ENCODE data around the gene OGDHL.

Gene OGDHL

GRCh38 chr10:49751216-49751615 lies 10.9 kb downstream of the OGDHL start:
- Histone ChIP-seq H3K4me3 (ENCODE audit: low read length) (no peak overlapping the region), H3K9me3 (ENCODE audit: low read length) (no peaks in the 10 kb centered on the region), H2AFZ (ENCODE audit: low read depth, low read length) (no peak overlapping the region), H3K4me1 (ENCODE audit: insufficient read depth, low read length) (no peaks in the 10 kb centered on the region), H3K27me3 (ENCODE audit: insufficient read depth, low read length) (no peaks in the 10 kb centered on the region), H3K36me3 (ENCODE audit: insufficient read depth, low read length) (no peaks in the 10 kb centered on the region)

- no peaks in the 10 kb centered on the region for H3K36me3 ChIP-seq (ENCODE audit: insufficient read depth, low read length)
- no peaks in the 10 kb centered on the region for H3K27me3 ChIP-seq (ENCODE audit: insufficient read depth, low read length)
- H3K4me3 ChIP-seq (ENCODE audit: low read length) = no peak overlapping the region
- no peaks in the 10 kb centered on the region for H3K9me3 ChIP-seq (ENCODE audit: low read length)
- no peak overlapping the region for H2AFZ ChIP-seq (ENCODE audit: low read depth, low read length)
- H3K4me1 ChIP-seq (ENCODE audit: insufficient read depth, low read length) = no peaks in the 10 kb centered on the region
These were observed 11.6 kb downstream of the OGDHL start for GRCh38 chr10:49750546-49750945.

GRCh38 chr10:49749556-49750491 lies 12.3 kb downstream of the OGDHL start:
- H2AFZ ChIP-seq (ENCODE audit: low read depth, low read length) = no peak overlapping the region
- H3K36me3 ChIP-seq (ENCODE audit: insufficient read depth, low read length) = no peaks in the 10 kb centered on the region
- H3K4me3 ChIP-seq (ENCODE audit: low read length) = no peak overlapping the region
- no peaks in the 10 kb centered on the region for H3K27me3 ChIP-seq (ENCODE audit: insufficient read depth, low read length)
- H3K9me3 ChIP-seq (ENCODE audit: low read length) = no peaks in the 10 kb centered on the region
- H3K4me1 ChIP-seq (ENCODE audit: insufficient read depth, low read length) = no peaks in the 10 kb centered on the region

GRCh38 chr10:49749144-49749543 lies 13.0 kb downstream of the OGDHL start:
- no peaks in the 10 kb centered on the region for H3K4me1 ChIP-seq (ENCODE audit: insufficient read depth, low read length)
- no peaks in the 10 kb centered on the region for H3K36me3 ChIP-seq (ENCODE audit: insufficient read depth, low read length)
- no peaks in the 10 kb centered on the region for H3K9me3 ChIP-seq (ENCODE audit: low read length)
- H2AFZ ChIP-seq (ENCODE audit: low read depth, low read length) = no peak overlapping the region
- no peaks in the 10 kb centered on the region for H3K27me3 ChIP-seq (ENCODE audit: insufficient read depth, low read length)
- no peak overlapping the region for H3K4me3 ChIP-seq (ENCODE audit: low read length)

GRCh38 chr10:49748006-49748405 lies 14.1 kb downstream of the OGDHL start:
- Histone ChIP-seq H3K36me3 (ENCODE audit: insufficient read depth, low read length) (no peaks in the 10 kb centered on the region), H3K27me3 (ENCODE audit: insufficient read depth, low read length) (no peaks in the 10 kb centered on the region), H3K9me3 (ENCODE audit: low read length) (no peaks in the 10 kb centered on the region), H2AFZ (ENCODE audit: low read depth, low read length) (no peak overlapping the region), H3K4me1 (ENCODE audit: insufficient read depth, low read length) (no peaks in the 10 kb centered on the region), H3K4me3 (ENCODE audit: low read length) (no peak overlapping the region)

- Histone ChIP-seq H3K4me1 (ENCODE audit: insufficient read depth, low read length) (no peaks in the 10 kb centered on the region), H3K36me3 (ENCODE audit: insufficient read depth, low read length) (no peaks in the 10 kb centered on the region), H3K9me3 (ENCODE audit: low read length) (no peaks in the 10 kb centered on the region)
These were observed 14.8 kb downstream of the OGDHL start for GRCh38 chr10:49747303-49747646.

GRCh38 chr10:49746626-49747302 lies 15.4 kb downstream of the OGDHL start:
- Histone ChIP-seq H3K4me1 (ENCODE audit: insufficient read depth, low read length) (no peaks in the 10 kb centered on the region), H3K36me3 (ENCODE audit: insufficient read depth, low read length) (no peaks in the 10 kb centered on the region), H2AFZ (ENCODE audit: low read depth, low read length) (no peak overlapping the region), H3K27me3 (ENCODE audit: insufficient read depth, low read length) (no peaks in the 10 kb centered on the region), H3K4me3 (ENCODE audit: low read length) (no peak overlapping the region), H3K9me3 (ENCODE audit: low read length) (no peaks in the 10 kb centered on the region)

More at GRCh38 chr10:49747303-49747646, 14.8 kb downstream of the OGDHL start:
- Histone ChIP-seq H2AFZ (ENCODE audit: low read depth, low read length) (no peak overlapping the region), H3K4me3 (ENCODE audit: low read length) (no peak overlapping the region), H3K27me3 (ENCODE audit: insufficient read depth, low read length) (no peaks in the 10 kb centered on the region)

GRCh38 chr10:49745756-49746155 lies 16.4 kb downstream of the OGDHL start:
- no peak overlapping the region for H3K4me3 ChIP-seq (ENCODE audit: low read length)
- no peaks in the 10 kb centered on the region for H3K27me3 ChIP-seq (ENCODE audit: insufficient read depth, low read length)
- no peaks in the 10 kb centered on the region for H3K9me3 ChIP-seq (ENCODE audit: low read length)
- no peaks in the 10 kb centered on the region for H3K36me3 ChIP-seq (ENCODE audit: insufficient read depth, low read length)
- H2AFZ ChIP-seq (ENCODE audit: low read depth, low read length) = no peak overlapping the region
- no peaks in the 10 kb centered on the region for H3K4me1 ChIP-seq (ENCODE audit: insufficient read depth, low read length)

GRCh38 chr10:49744924-49745605 lies 17.1 kb downstream of the OGDHL start:
- Histone ChIP-seq H2AFZ (ENCODE audit: low read depth, low read length) (no peak overlapping the region), H3K4me3 (ENCODE audit: low read length) (no peak overlapping the region), H3K36me3 (ENCODE audit: insufficient read depth, low read length) (no peaks in the 10 kb centered on the region), H3K9me3 (ENCODE audit: low read length) (no peaks in the 10 kb centered on the region), H3K4me1 (ENCODE audit: insufficient read depth, low read length) (no peaks in the 10 kb centered on the region), H3K27me3 (ENCODE audit: insufficient read depth, low read length) (no peaks in the 10 kb centered on the region)

GRCh38 chr10:49744091-49744685 lies 17.9 kb downstream of the OGDHL start:
- no peaks in the 10 kb centered on the region for H3K27me3 ChIP-seq (ENCODE audit: insufficient read depth, low read length)
- H3K4me1 ChIP-seq (ENCODE audit: insufficient read depth, low read length) = no peaks in the 10 kb centered on the region
- H2AFZ ChIP-seq (ENCODE audit: low read depth, low read length) = no peak overlapping the region
- H3K9me3 ChIP-seq (ENCODE audit: low read length) = no peaks in the 10 kb centered on the region
- H3K36me3 ChIP-seq (ENCODE audit: insufficient read depth, low read length) = no peaks in the 10 kb centered on the region
- H3K4me3 ChIP-seq (ENCODE audit: low read length) = no peak overlapping the region

- Histone ChIP-seq H2AFZ (ENCODE audit: low read depth, low read length) (no peak overlapping the region), H3K9me3 (ENCODE audit: low read length) (no peaks in the 10 kb centered on the region), H3K4me3 (ENCODE audit: low read length) (no peak overlapping the region), H3K4me1 (ENCODE audit: insufficient read depth, low read length) (no peaks in the 10 kb centered on the region), H3K27me3 (ENCODE audit: insufficient read depth, low read length) (no peaks in the 10 kb centered on the region), H3K36me3 (ENCODE audit: insufficient read depth, low read length) (no peaks in the 10 kb centered on the region)
These were observed 18.6 kb downstream of the OGDHL start for GRCh38 chr10:49743464-49744075.

- Histone ChIP-seq H3K27me3 (ENCODE audit: insufficient read depth, low read length) (no peaks in the 10 kb centered on the region), H3K4me1 (ENCODE audit: insufficient read depth, low read length) (no peaks in the 10 kb centered on the region), H3K36me3 (ENCODE audit: insufficient read depth, low read length) (no peaks in the 10 kb centered on the region), H3K9me3 (ENCODE audit: low read length) (no peaks in the 10 kb centered on the region), H2AFZ (ENCODE audit: low read depth, low read length) (no peak overlapping the region), H3K4me3 (ENCODE audit: low read length) (no peak overlapping the region)
These were observed 19.2 kb downstream of the OGDHL start for GRCh38 chr10:49742683-49743463.

Data from neuron (in vitro differentiated cells).